Measurements from ENCODE around the gene CCDC117. TPM values are rescaled to one million over a fixed set of nuclear protein-coding genes. Genes with fewer than 3 reads are reported as not detected.

CCDC117 gene
- total RNA-seq, 6 experiments from 2014 or later, result 15.3 to 24.4 (median 18.0) TPM

GRCh38 chr22:28779833-28780232 is 7.3 kb downstream of the CCDC117 start:
- Histone ChIP-seq H3K27ac (peak overlapping the region in 1 of 3 donors; percentile 26), H3K9me3 (no peaks in the 10 kb centered on the region), H3K4me3 (no peak overlapping the region), H3K27me3 (no peaks in the 10 kb centered on the region), H3K36me3 (peaks cover 0 to 45% (median 19%) of the 10 kb centered on the region in 4 donors), H3K4me1 (peaks cover 0 to 44% (median 14%) of the 10 kb centered on the region in 4 donors)
- intact Hi-C loops (cut with DNase I), result no loop called here
- WGBS (ENCODE audit: insufficient coverage, low coverage, low lambda C conversion rate, missing lambda C conversion rate), result 81% methylated on average over 5 of the region's 5 CpGs
- TF ChIP-seq POLR2A (IDR thresholded peaks at IDR 0.05) (no peak), CTCF (IDR thresholded peaks at IDR 0.05) (no peak)
- DNase-seq (no peak), ATAC-seq (no peak)

GRCh38 chr22:28780296-28780695 is 7.8 kb downstream of the CCDC117 start:
- Histone ChIP-seq H3K4me1 (peaks cover 0 to 47% (median 14%) of the 10 kb centered on the region in 4 donors), H3K27ac (no peak overlapping the region), H3K4me3 (no peak overlapping the region), H3K27me3 (no peaks in the 10 kb centered on the region), H3K36me3 (peaks cover 0 to 49% (median 21%) of the 10 kb centered on the region in 4 donors), H3K9me3 (no peaks in the 10 kb centered on the region)
- no peak for TF ChIP-seq CTCF (IDR thresholded peaks at IDR 0.05)
- no peak for TF ChIP-seq POLR2A (IDR thresholded peaks at IDR 0.05)
- ATAC-seq (no peak), DNase-seq (no peak)
- intact Hi-C loops (cut with DNase I), result no loop called here
- WGBS (ENCODE audit: insufficient coverage, low coverage, low lambda C conversion rate, missing lambda C conversion rate), result 100% methylated on average over 1 of the region's 1 CpG

- no peak for DNase-seq
- TF ChIP-seq CTCF (IDR thresholded peaks at IDR 0.05) (no peak), POLR2A (IDR thresholded peaks at IDR 0.05) (no peak)
- Histone ChIP-seq H3K9me3 (no peaks in the 10 kb centered on the region), H3K4me1 (peaks cover 0 to 42% (median 14%) of the 10 kb centered on the region in 4 donors), H3K36me3 (peaks cover 0 to 73% (median 32%) of the 10 kb centered on the region in 4 donors), H3K4me3 (no peak overlapping the region), H3K27ac (peak overlapping the region; percentile 55 to 80 (median 69)), H3K27me3 (no peaks in the 10 kb centered on the region)
- peak; percentile 88 to 91 (median 90) for ATAC-seq
- WGBS (ENCODE audit: insufficient coverage, low coverage, low lambda C conversion rate, missing lambda C conversion rate), result 20% methylated on average over 4 of the region's 4 CpGs
- intact Hi-C loops (cut with DNase I), result no loop called here
Measured at GRCh38 chr22:28783786-28784671, 11.5 kb downstream of the CCDC117 start.

GRCh38 chr22:28788601-28789000 is 16.1 kb downstream of the CCDC117 start:
- Histone ChIP-seq H3K4me3 (no peak overlapping the region), H3K4me1 (peaks cover 0 to 15% (median 6%) of the 10 kb centered on the region in 4 donors), H3K27ac (no peak overlapping the region), H3K36me3 (peaks cover 0 to 47% (median 17%) of the 10 kb centered on the region in 4 donors), H3K27me3 (no peaks in the 10 kb centered on the region), H3K9me3 (no peaks in the 10 kb centered on the region)
- WGBS (ENCODE audit: insufficient coverage, low coverage, low lambda C conversion rate, missing lambda C conversion rate), result 76% methylated on average over 3 of the region's 3 CpGs
- intact Hi-C loops (cut with DNase I), result no loop called here
- no peak for TF ChIP-seq CTCF (IDR thresholded peaks at IDR 0.05)
- TF ChIP-seq POLR2A (IDR thresholded peaks at IDR 0.05), result no peak
- ATAC-seq, result no peak
- no peak for DNase-seq

Data from right lobe of liver (tissue), 6 donors.